Neural progenitor cell (in vitro differentiated cells): ENCODE measurements around the gene PARVA. TPM values are rescaled to one million over a fixed set of nuclear protein-coding genes. Genes with fewer than 3 reads are reported as not detected.
A peak's percentile ranks its signal among the peaks of the same experiment; 100 is the strongest.

Experiments
- DNase-seq: peaks from one replicate; pipeline ENCODE4 v3.0.0-alpha.2; 2016; ENCODE audit warnings: low spot score
- H2AFZ ChIP-seq: fragments of 200-600 bp; sonication (generic); replicated peaks from 2 replicates; pipeline ENCODE4 v1.6.1; 2016; ENCODE audit warnings: antibody characterized with exemption
- H3F3A ChIP-seq: fragments of 200-600 bp; sonication (generic); 2 replicates; pipeline ENCODE4 v1.6.1; 2016; ENCODE audit warnings: antibody characterized with exemption, low read depth
- H3K27ac ChIP-seq: fragments of 200-600 bp; sonication (generic); 2 replicates; pipeline ENCODE4 v1.5.1; 2016; ENCODE audit warnings: mild to moderate bottlenecking
- H3K27me3 ChIP-seq: fragments of 200-600 bp; sonication (generic); 2 replicates; pipeline ENCODE4 v1.6.1; 2016; ENCODE audit warnings: mild to moderate bottlenecking, moderate library complexity
- H3K36me3 ChIP-seq: fragments of 200-600 bp; sonication (generic); 2 replicates; pipeline ENCODE4 v1.5.1; 2016
- H3K4me1 ChIP-seq: fragments of 200-600 bp; sonication (generic); 2 replicates; pipeline ENCODE4 v1.6.1; 2016; ENCODE audit warnings: mixed run types
- H3K4me2 ChIP-seq: fragments of 200-600 bp; sonication (generic); 2 replicates; pipeline ENCODE4 v1.6.1; 2016
- H3K4me3 ChIP-seq: fragments of 200-600 bp; sonication (generic); 2 replicates; pipeline ENCODE4 v1.5.1; 2016
- H3K79me2 ChIP-seq: fragments of 200-600 bp; sonication (generic); 2 replicates; pipeline ENCODE4 v1.6.1; 2016; ENCODE audit warnings: low read depth
- H3K9ac ChIP-seq: fragments of 200-600 bp; sonication (generic); 2 replicates; pipeline ENCODE4 v1.6.1; 2016
- H3K9me3 ChIP-seq: fragments of 200-600 bp; sonication (generic); 2 replicates; pipeline ENCODE4 v1.5.1; 2016; ENCODE audit warnings: low read depth
- H4K20me1 ChIP-seq: fragments of 200-600 bp; sonication (generic); 2 replicates; pipeline ENCODE4 v1.6.1; 2016; ENCODE audit warnings: low read depth
- H3K27ac Mint-ChIP-seq: 3 replicates; pipeline ENCODE4 v1.8.0; 2021; ENCODE audit warnings: mixed read lengths
- H3K27me3 Mint-ChIP-seq: 2 replicates; pipeline ENCODE4 v1.8.0; 2022; ENCODE audit warnings: low read depth, mild to moderate bottlenecking, inconsistent platforms, moderate library complexity, mixed read lengths; ENCODE audit not compliant: insufficient read depth
- H3K36me3 Mint-ChIP-seq: 3 replicates; pipeline ENCODE4 v1.8.0; 2021; ENCODE audit warnings: mixed read lengths
- H3K4me1 Mint-ChIP-seq: 3 replicates; pipeline ENCODE4 v1.8.0; 2021; ENCODE audit warnings: mixed read lengths
- H3K4me3 Mint-ChIP-seq: 3 replicates; pipeline ENCODE4 v1.8.0; 2021; ENCODE audit warnings: mild to moderate bottlenecking, moderate library complexity, mixed read lengths
- H3K9me3 Mint-ChIP-seq: 3 replicates; pipeline ENCODE4 v1.8.0; 2020; ENCODE audit warnings: mixed read lengths
- CTCF ChIP-seq: fragments of 200-600 bp; sonication (generic); IDR thresholded peaks from 2 replicates; pipeline ENCODE4 v1.5.1; 2017; ENCODE audit warnings: antibody characterized with exemption, mild to moderate bottlenecking
- EZH2 ChIP-seq: fragments of 200-600 bp; sonication (generic); IDR thresholded peaks from 2 replicates; pipeline ENCODE4 v1.6.1; 2017; ENCODE audit warnings: antibody characterized with exemption, mild to moderate bottlenecking, moderate library complexity
- EZH2phosphoT487 ChIP-seq: fragments of 200-600 bp; sonication (generic); IDR thresholded peaks from 2 replicates; pipeline ENCODE4 v1.6.1; 2017; ENCODE audit warnings: antibody characterized with exemption
- total RNA-seq: library from RNA; depleted of rRNA; stranded (reverse); fragments of >200 nt; gene quantifications from 2 replicates; pipeline ENCODE4 v1.2.3, GENCODE V29; 2015; ENCODE audit warnings: low replicate concordance

Gene PARVA
- total RNA-seq, 1 donor from 2014 or later = 15.3 TPM

GRCh38 chr11:12331239-12331874 lies 46.0 kb upstream of the PARVA start:
- Mint-ChIP-seq H3K4me3 (no peak overlapping the region), H3K27ac (no peak overlapping the region), H3K27me3 (no peaks in the 10 kb centered on the region), H3K9me3 (peaks cover 5% of the 10 kb centered on the region), H3K4me1 (peaks cover 15% of the 10 kb centered on the region), H3K36me3 (no peaks in the 10 kb centered on the region)
- H3K27me3 ChIP-seq = no peaks in the 10 kb centered on the region
- TF ChIP-seq EZH2 (no peak), EZH2phosphoT487 (no peak), CTCF (peak; percentile 85)
- H3K9me3 ChIP-seq = no peaks in the 10 kb centered on the region
- peaks cover 13% of the 10 kb centered on the region for H3K4me1 ChIP-seq
- H3K4me2 ChIP-seq = peak overlapping the region; percentile 59
- H2AFZ ChIP-seq = peak overlapping the region; percentile 50
- no peak overlapping the region for H3K27ac ChIP-seq
- peaks cover 4% of the 10 kb centered on the region for H3F3A ChIP-seq
- H3K4me3 ChIP-seq = peak overlapping the region; percentile 8
- H3K79me2 ChIP-seq = no peaks in the 10 kb centered on the region
- no peaks in the 10 kb centered on the region for H3K36me3 ChIP-seq
- no peak overlapping the region for H3K9ac ChIP-seq
- peak; percentile 95 for DNase-seq
- H4K20me1 ChIP-seq = no peaks in the 10 kb centered on the region

- no peaks in the 10 kb centered on the region for H3K4me1 Mint-ChIP-seq
Measured at GRCh38 chr11:12343526-12343925, 33.8 kb upstream of the PARVA start.

GRCh38 chr11:12353534-12353933 lies 23.8 kb upstream of the PARVA start:
- DNase-seq = no peak
- H3K79me2 ChIP-seq = no peaks in the 10 kb centered on the region
- Mint-ChIP-seq H3K27ac (no peak overlapping the region), H3K36me3 (no peaks in the 10 kb centered on the region), H3K4me1 (peaks cover 6% of the 10 kb centered on the region), H3K9me3 (no peaks in the 10 kb centered on the region), H3K4me3 (no peak overlapping the region), H3K27me3 (peaks cover 4% of the 10 kb centered on the region)
- H3K4me3 ChIP-seq = no peak overlapping the region
- no peaks in the 10 kb centered on the region for H3F3A ChIP-seq
- H3K27me3 ChIP-seq = no peaks in the 10 kb centered on the region
- H3K36me3 ChIP-seq = no peaks in the 10 kb centered on the region
- no peak overlapping the region for H3K27ac ChIP-seq
- H2AFZ ChIP-seq = no peak overlapping the region
- TF ChIP-seq CTCF = no peak
- no peak for TF ChIP-seq EZH2phosphoT487
- no peak for TF ChIP-seq EZH2
- no peaks in the 10 kb centered on the region for H3K9me3 ChIP-seq
- H3K4me2 ChIP-seq = no peak overlapping the region
- no peaks in the 10 kb centered on the region for H4K20me1 ChIP-seq
- H3K4me1 ChIP-seq = peaks cover 6% of the 10 kb centered on the region
- H3K9ac ChIP-seq = no peak overlapping the region

More at GRCh38 chr11:12343526-12343925, 33.8 kb upstream of the PARVA start:
- Histone ChIP-seq H3K36me3 (no peaks in the 10 kb centered on the region), H3K9me3 (peaks cover 5% of the 10 kb centered on the region), H3K27me3 (no peaks in the 10 kb centered on the region), H3K27ac (no peak overlapping the region), H3K4me2 (no peak overlapping the region), H3K9ac (no peak overlapping the region), H2AFZ (no peak overlapping the region), H3K79me2 (no peaks in the 10 kb centered on the region), H3K4me1 (no peaks in the 10 kb centered on the region), H4K20me1 (no peaks in the 10 kb centered on the region), H3F3A (no peaks in the 10 kb centered on the region), H3K4me3 (no peak overlapping the region)
- Mint-ChIP-seq H3K27me3 (peaks cover 2% of the 10 kb centered on the region), H3K36me3 (no peaks in the 10 kb centered on the region), H3K4me3 (no peak overlapping the region), H3K27ac (no peak overlapping the region), H3K9me3 (peaks cover 10% of the 10 kb centered on the region)
- TF ChIP-seq EZH2 (no peak), CTCF (no peak), EZH2phosphoT487 (no peak)
- no peak for DNase-seq
